Measurements from ENCODE around the gene DNAAF9. TPM values are rescaled to one million over a fixed set of nuclear protein-coding genes. Genes with fewer than 3 reads are reported as not detected.
A peak's percentile ranks its signal among the peaks of the same experiment; 100 is the strongest.
"Not testable (repeated sequence)": the region's sequence is repeated elsewhere in the genome, so short reads cannot be mapped to it uniquely, and the experiment has no call there.

DNAAF9 gene
- total and polyA plus RNA-seq, 8 donors, result 3.9 to 10.2 (median 5.1) TPM

- ATAC-seq, result no peak
- intact Hi-C loops (cut with DNase I), result no loop called here
- Histone ChIP-seq H3K4me3 (no peak overlapping the region), H3K27me3 (no peaks in the 10 kb centered on the region), H3K36me3 (no peaks in the 10 kb centered on the region), H3K27ac (no peak overlapping the region), H3K4me1 (no peaks in the 10 kb centered on the region), H3K9me3 (no peaks in the 10 kb centered on the region)
- no peak for DNase-seq
- no peak for FAIRE-seq
- TF ChIP-seq CTCF (IDR thresholded peaks at IDR 0.05), result no peak
- WGBS, 2 donors, result 67% methylated on average over 5 of the region's 5 CpGs
Observed at GRCh38 chr20:3423126-3423525, 15.7 kb upstream of the DNAAF9 start.

- Histone ChIP-seq H3K4me1 (no peaks in the 10 kb centered on the region), H3K27ac (no peak overlapping the region), H3K36me3 (no peaks in the 10 kb centered on the region), H3K9me3 (no peaks in the 10 kb centered on the region), H3K4me3 (no peak overlapping the region), H3K27me3 (no peaks in the 10 kb centered on the region)
- 84 to 88% methylated on average over 6 of the region's 6 CpGs for WGBS, 2 donors
- TF ChIP-seq CTCF (IDR thresholded peaks at IDR 0.05), result no peak
- ATAC-seq, result no peak
- no peak for FAIRE-seq
- intact Hi-C loops (cut with DNase I), result no loop called here
- DNase-seq, result no peak
Observed at GRCh38 chr20:3421985-3422384, 14.5 kb upstream of the DNAAF9 start.

DNA sequence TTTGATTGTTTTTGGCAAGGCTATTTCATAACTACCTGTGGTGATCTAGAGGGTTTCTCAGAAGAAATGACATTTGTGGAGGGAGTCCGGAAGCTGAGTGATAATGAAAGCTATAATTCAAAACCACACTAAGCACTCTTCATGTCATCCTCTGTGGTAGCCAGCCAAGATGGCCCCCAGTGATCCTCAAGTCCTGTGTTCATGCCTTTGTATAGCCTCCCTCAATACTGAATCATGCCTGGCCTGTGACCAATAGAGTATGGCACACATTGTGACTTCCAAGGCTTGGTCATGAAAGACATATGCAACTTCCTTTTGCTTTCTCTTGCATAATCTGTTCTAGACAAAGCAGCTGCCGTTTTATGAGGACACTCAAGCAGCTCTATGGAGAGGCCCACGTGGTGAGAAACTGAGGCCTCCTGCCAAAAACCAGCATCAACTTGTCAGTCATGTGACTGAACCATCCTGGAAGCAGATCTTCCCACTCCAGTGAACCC is 12.8 kb upstream of the DNAAF9 start:
- Histone ChIP-seq H3K9me3 (no peaks in the 10 kb centered on the region), H3K27ac (no peak overlapping the region), H3K27me3 (no peaks in the 10 kb centered on the region), H3K4me3 (no peak overlapping the region), H3K4me1 (no peaks in the 10 kb centered on the region), H3K36me3 (no peaks in the 10 kb centered on the region)
- ATAC-seq, result peak in 3 of 4 donors; percentile 35 to 76 (median 66)
- no peak for FAIRE-seq
- 62 to 72% methylated on average over 3 of the region's 3 CpGs for WGBS, 2 donors
- intact Hi-C loops (cut with DNase I), result no loop called here
- TF ChIP-seq CTCF (IDR thresholded peaks at IDR 0.05), result no peak
- DNase-seq, result peak in 1 of 6 donors; percentile 32

- ATAC-seq; intact Hi-C loops (cut with DNase I): not testable (repeated sequence)
- 82% methylated on average over 1 of the region's 1 CpG for WGBS, 2 donors
Observed at GRCh38 chr20:3418161-3418560, 10.7 kb upstream of the DNAAF9 start.

DNA sequence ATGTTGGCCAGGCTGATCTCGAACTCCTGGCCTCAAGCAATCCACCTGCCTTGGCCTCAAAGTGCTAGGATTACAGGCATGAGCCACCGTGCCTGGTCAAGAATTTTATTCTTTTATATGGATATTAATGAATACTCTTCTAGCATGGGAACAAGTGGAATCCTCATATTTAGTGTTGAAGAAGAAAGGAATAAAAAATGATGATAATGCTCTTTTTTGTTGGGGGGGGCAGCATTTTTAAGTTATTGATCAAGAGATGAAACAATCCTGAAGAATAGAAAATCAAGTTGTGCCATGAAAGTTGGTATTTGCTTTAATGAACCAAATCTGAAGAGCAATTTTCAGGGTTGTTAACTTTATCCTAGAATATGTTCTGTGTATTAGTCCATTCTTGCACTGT is 6.7 kb upstream of the DNAAF9 start:
- Histone ChIP-seq H3K36me3 (no peaks in the 10 kb centered on the region), H3K4me3 (no peak overlapping the region), H3K27ac (no peak overlapping the region), H3K27me3 (no peaks in the 10 kb centered on the region), H3K4me1 (no peaks in the 10 kb centered on the region), H3K9me3 (no peaks in the 10 kb centered on the region)
- 76 to 81% methylated on average over 2 of the region's 2 CpGs for WGBS, 2 donors
- TF ChIP-seq CTCF (IDR thresholded peaks at IDR 0.05), result no peak
- intact Hi-C loops (cut with DNase I), result no loop called here
- no peak for FAIRE-seq
- DNase-seq, result no peak
- ATAC-seq, result no peak

More at GRCh38 chr20:3418161-3418560, 10.7 kb upstream of the DNAAF9 start:
- not testable (repeated sequence) for H3K4me1 ChIP-seq, H3K36me3 ChIP-seq, H3K27me3 ChIP-seq, H3K4me3 ChIP-seq, DNase-seq, H3K27ac ChIP-seq, FAIRE-seq, H3K9me3 ChIP-seq

Measured in pancreas (tissue), 10 donors.